ENCODE measurements around the gene THAP4. TPM values are rescaled to one million over a fixed set of nuclear protein-coding genes. Genes with fewer than 3 reads are reported as not detected.

Gene THAP4
- polyA plus RNA-seq, 1 donor (not counting 4 experiments of a cell fraction or from before 2014, with no cell fraction given), result 30.3 TPM

- Histone ChIP-seq H3K4me1 (ENCODE audit: control insufficient read depth, extremely low read depth, insufficient read depth, low read length) (no peaks in the 10 kb centered on the region), H3K4me3 (ENCODE audit: control insufficient read depth in 2 of 3, extremely low read depth in 1 of 3, insufficient read depth in 2 of 3, low read depth in 1 of 3, low read length in 3 of 3) (no peak overlapping the region), H3K9me3 (ENCODE audit: control insufficient read depth, low read depth, low read length) (no peaks in the 10 kb centered on the region), H4K20me1 (ENCODE audit: control insufficient read depth, extremely low read depth, insufficient read depth, low read length) (peaks cover 2% of the 10 kb centered on the region), H3K36me3 (ENCODE audit: control insufficient read depth in 2 of 2, extremely low read depth in 1 of 2, insufficient read depth in 2 of 2, low read length in 2 of 2) (peaks cover 35 to 43% of the 10 kb centered on the region in 2 experiments), H3K9ac (ENCODE audit: control insufficient read depth, extremely low read depth, insufficient read depth, low read length) (no peak overlapping the region), H3K4me2 (ENCODE audit: control insufficient read depth, extremely low read depth, insufficient read depth, low read depth, low read length) (no peak overlapping the region), H3K27ac (ENCODE audit: control insufficient read depth, insufficient read depth, low read length) (no peak overlapping the region), H3K9me1 (ENCODE audit: control insufficient read depth, extremely low read depth, insufficient read depth, low read length) (no peaks in the 10 kb centered on the region), H3K79me2 (ENCODE audit: control insufficient read depth, insufficient read depth, low read length) (peaks cover 8% of the 10 kb centered on the region), H3K27me3 (ENCODE audit: control insufficient read depth, extremely low read depth, insufficient read depth, low read length) (no peaks in the 10 kb centered on the region), H2AFZ (ENCODE audit: control insufficient read depth, low read length) (no peak overlapping the region)
- DNase-seq (ENCODE audit: low read depth, low spot score) (no peak), FAIRE-seq (no peak)
- dilution Hi-C loops (cut with MboI; ENCODE audit: extremely low pct_ligation_motif_present, low sequenced_read_pairs), result no loop called here
- no peak for TF ChIP-seq CTCF (optimal IDR thresholded peaks at IDR 0.05 in 1 of 3, IDR thresholded peaks at IDR 0.05 in 1 of 3, conservative IDR thresholded peaks at IDR 0.05 in 1 of 3; ENCODE audit: extremely low read depth in 1 of 3, insufficient read depth in 2 of 3, low read length in 3 of 3)
- TF ChIP-seq EZH2 (IDR thresholded peaks at IDR 0.05; ENCODE audit: low read length), result no peak
Observed at GRCh38 chr2:241656190-241656741, 19.3 kb upstream of the THAP4 start.

DNA sequence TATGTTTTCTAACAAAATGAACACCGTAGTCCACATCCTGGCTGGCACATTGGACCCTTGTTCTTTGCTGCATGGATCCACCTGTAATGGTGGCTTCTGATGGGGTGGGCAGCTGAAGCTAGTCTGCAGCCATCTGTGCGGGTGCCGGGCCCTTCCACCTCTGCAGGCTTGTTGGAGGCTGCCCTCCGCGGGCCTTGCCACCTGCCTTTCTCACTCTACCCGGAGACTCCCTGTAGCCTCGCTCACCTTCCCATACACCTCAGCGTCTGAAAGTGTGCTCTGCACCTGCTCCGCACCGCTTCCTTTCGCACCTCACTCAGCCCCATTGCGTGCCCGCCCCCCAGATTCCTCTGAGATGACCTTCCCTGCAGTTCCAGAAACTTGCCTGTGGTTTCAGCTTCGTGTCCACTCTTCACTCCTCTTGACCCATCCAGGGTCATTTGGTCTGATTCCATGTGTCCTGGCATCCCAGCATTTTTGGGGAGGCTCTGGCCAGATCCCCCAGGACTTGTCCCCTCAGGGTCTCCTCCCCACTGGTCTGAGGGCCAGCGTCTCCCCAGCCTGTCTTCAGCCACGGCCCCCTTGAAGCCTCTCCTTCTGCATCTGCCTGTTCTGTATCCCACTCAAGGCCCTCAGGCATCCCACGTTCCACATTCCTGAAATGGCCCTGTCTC, 18.7 kb upstream of the THAP4 start:
- Histone ChIP-seq H3K4me3 (ENCODE audit: control insufficient read depth in 2 of 3, extremely low read depth in 1 of 3, insufficient read depth in 2 of 3, low read depth in 1 of 3, low read length in 3 of 3) (no peak overlapping the region), H3K9ac (ENCODE audit: control insufficient read depth, extremely low read depth, insufficient read depth, low read length) (no peak overlapping the region), H3K4me1 (ENCODE audit: control insufficient read depth, extremely low read depth, insufficient read depth, low read length) (no peaks in the 10 kb centered on the region), H3K4me2 (ENCODE audit: control insufficient read depth, extremely low read depth, insufficient read depth, low read depth, low read length) (no peak overlapping the region), H2AFZ (ENCODE audit: control insufficient read depth, low read length) (no peak overlapping the region), H3K9me3 (ENCODE audit: control insufficient read depth, low read depth, low read length) (no peaks in the 10 kb centered on the region), H3K9me1 (ENCODE audit: control insufficient read depth, extremely low read depth, insufficient read depth, low read length) (no peaks in the 10 kb centered on the region), H3K27me3 (ENCODE audit: control insufficient read depth, extremely low read depth, insufficient read depth, low read length) (no peaks in the 10 kb centered on the region), H3K79me2 (ENCODE audit: control insufficient read depth, insufficient read depth, low read length) (peaks cover 11% of the 10 kb centered on the region), H3K27ac (ENCODE audit: control insufficient read depth, insufficient read depth, low read length) (no peak overlapping the region), H3K36me3 (ENCODE audit: control insufficient read depth in 2 of 2, extremely low read depth in 1 of 2, insufficient read depth in 2 of 2, low read length in 2 of 2) (peaks cover 33 to 43% of the 10 kb centered on the region in 2 experiments), H4K20me1 (ENCODE audit: control insufficient read depth, extremely low read depth, insufficient read depth, low read length) (peaks cover 2% of the 10 kb centered on the region)
- FAIRE-seq (no peak), DNase-seq (ENCODE audit: low read depth, low spot score) (no peak)
- TF ChIP-seq EZH2 (IDR thresholded peaks at IDR 0.05; ENCODE audit: low read length) (no peak), CTCF (optimal IDR thresholded peaks at IDR 0.05 in 1 of 3, IDR thresholded peaks at IDR 0.05 in 1 of 3, conservative IDR thresholded peaks at IDR 0.05 in 1 of 3; ENCODE audit: extremely low read depth in 1 of 3, insufficient read depth in 2 of 3, low read length in 3 of 3) (no peak)
- dilution Hi-C loops (cut with MboI; ENCODE audit: extremely low pct_ligation_motif_present, low sequenced_read_pairs), result no loop called here

Measured in keratinocyte (primary cell).